ENCODE measurements around the gene PHACTR3. TPM values are rescaled to one million over a fixed set of nuclear protein-coding genes. Genes with fewer than 3 reads are reported as not detected.

PHACTR3 gene
- total RNA-seq, 1 experiment from 2014 or later: not detected

DNA sequence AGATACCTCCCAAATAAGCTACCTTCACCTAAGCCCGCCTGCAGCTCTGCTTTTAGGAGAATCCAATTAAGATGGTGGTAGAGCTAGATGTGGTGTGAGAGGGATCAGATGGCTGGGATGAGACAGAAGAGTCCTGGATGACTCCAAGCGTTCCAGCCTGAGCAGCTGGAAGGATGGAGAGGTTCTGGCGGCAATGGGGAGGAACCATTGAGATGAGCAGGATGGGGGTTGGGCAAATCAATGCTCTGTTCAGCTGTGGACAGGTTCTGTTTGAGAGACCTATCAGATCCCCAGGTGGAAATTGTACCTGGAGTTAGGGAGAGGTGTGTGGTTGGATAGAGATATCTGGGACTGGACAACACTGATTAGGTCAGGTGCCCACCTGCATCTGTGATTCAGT, 23.0 kb downstream of the PHACTR3 start:
- Histone ChIP-seq H3K56ac (ENCODE audit: insufficient read length, low read depth, low read length) (no peak overlapping the region), H3K4ac (ENCODE audit: low read depth, low read length) (no peak overlapping the region), H2BK5ac (ENCODE audit: insufficient read length, low read length) (no peak overlapping the region), H3K14ac (ENCODE audit: insufficient read depth, low read length) (no peak overlapping the region), H3K4me2 (ENCODE audit: insufficient read depth, insufficient read length, low read length) (no peak overlapping the region), H2AFZ (ENCODE audit: low read length) (no peak overlapping the region), H4K5ac (ENCODE audit: insufficient read length, low read depth, low read length) (no peak overlapping the region), H3K9me3 (ENCODE audit: control insufficient read depth, low read depth, low read length) (no peaks in the 10 kb centered on the region), H3K79me1 (ENCODE audit: insufficient read depth, low read depth, low read length, poor library complexity, severe bottlenecking) (no peaks in the 10 kb centered on the region), H3K79me2 (ENCODE audit: insufficient read depth, low read length) (no peaks in the 10 kb centered on the region), H4K20me1 (ENCODE audit: control insufficient read depth, insufficient read depth, insufficient read length) (no peaks in the 10 kb centered on the region), H2BK20ac (ENCODE audit: low read depth, low read length, poor library complexity, severe bottlenecking) (no peak overlapping the region), H3T11ph (ENCODE audit: low read length) (no peak overlapping the region), H3K23me2 (ENCODE audit: insufficient read length, low read depth, low read length, poor library complexity, severe bottlenecking) (no peaks in the 10 kb centered on the region), H3K18ac (ENCODE audit: insufficient read length, low read depth, low read length) (no peak overlapping the region), H2BK12ac (ENCODE audit: insufficient read length, low read depth, low read length) (no peak overlapping the region), H3K4me1 (ENCODE audit: insufficient read depth, low read length) (no peaks in the 10 kb centered on the region), H2AK5ac (ENCODE audit: insufficient read length, low read length) (no peak overlapping the region), H3K23ac (ENCODE audit: insufficient read length, low read depth, low read length) (no peak overlapping the region), H4K91ac (ENCODE audit: insufficient read length, low read depth, low read length) (no peak overlapping the region), H3K9ac (ENCODE audit: extremely low read depth, insufficient read length, low read length) (no peak overlapping the region), H3K27me3 (ENCODE audit: insufficient read depth, low read length) (no peaks in the 10 kb centered on the region; the same call in 1 of the 2 replicates), H4K8ac (replicated peaks; ENCODE audit: insufficient read length, low read depth, low read length) (no peak overlapping the region), H3K27ac (ENCODE audit: insufficient read length, low read depth, low read length) (no peak overlapping the region), H2BK15ac (ENCODE audit: low read depth, low read length) (no peak overlapping the region), H2BK120ac (ENCODE audit: low read depth, low read length, poor library complexity, severe bottlenecking) (no peak overlapping the region)
- peaks cover 0 to 94% of the 10 kb centered on the region in 2 experiments; a peak in 3 of 5 replicates for H3K9me3 Mint-ChIP-seq
- TF ChIP-seq, protein P1, sequence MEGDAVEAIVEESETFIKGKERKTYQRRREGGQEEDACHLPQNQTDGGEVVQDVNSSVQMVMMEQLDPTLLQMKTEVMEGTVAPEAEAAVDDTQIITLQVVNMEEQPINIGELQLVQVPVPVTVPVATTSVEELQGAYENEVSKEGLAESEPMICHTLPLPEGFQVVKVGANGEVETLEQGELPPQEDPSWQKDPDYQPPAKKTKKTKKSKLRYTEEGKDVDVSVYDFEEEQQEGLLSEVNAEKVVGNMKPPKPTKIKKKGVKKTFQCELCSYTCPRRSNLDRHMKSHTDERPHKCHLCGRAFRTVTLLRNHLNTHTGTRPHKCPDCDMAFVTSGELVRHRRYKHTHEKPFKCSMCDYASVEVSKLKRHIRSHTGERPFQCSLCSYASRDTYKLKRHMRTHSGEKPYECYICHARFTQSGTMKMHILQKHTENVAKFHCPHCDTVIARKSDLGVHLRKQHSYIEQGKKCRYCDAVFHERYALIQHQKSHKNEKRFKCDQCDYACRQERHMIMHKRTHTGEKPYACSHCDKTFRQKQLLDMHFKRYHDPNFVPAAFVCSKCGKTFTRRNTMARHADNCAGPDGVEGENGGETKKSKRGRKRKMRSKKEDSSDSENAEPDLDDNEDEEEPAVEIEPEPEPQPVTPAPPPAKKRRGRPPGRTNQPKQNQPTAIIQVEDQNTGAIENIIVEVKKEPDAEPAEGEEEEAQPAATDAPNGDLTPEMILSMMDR (conservative IDR thresholded peaks at IDR 0.05): no peak
- H3K4me3 Mint-ChIP-seq: no peak overlapping the region
- H3K27me3 Mint-ChIP-seq (ENCODE audit: low read depth): peaks cover 37% of the 10 kb centered on the region
- no peaks in the 10 kb centered on the region for H3K4me1 Mint-ChIP-seq
- no CpG with 5 or more reads among the region's 3 CpGs for WGBS (ENCODE audit: extremely low coverage, insufficient read length, low lambda C conversion rate)
- no peak for DNase-seq
- H3K27ac Mint-ChIP-seq: no peak overlapping the region
- H3K36me3 Mint-ChIP-seq (ENCODE audit: insufficient read depth in 1 of 3, low read depth in 3 of 3): peaks cover 0 to 16% (median 5%) of the 10 kb centered on the region in 3 experiments; a peak in 3 of 7 replicates

All from H9 (cell line).